Neural cell (in vitro differentiated cells): ENCODE results near the gene REV3L. TPM values are rescaled to one million over a fixed set of nuclear protein-coding genes. Genes with fewer than 3 reads are reported as not detected.

Experiments
- H2AFZ ChIP-seq: fragments of 200-600, 300-800 bp; sonication (generic), shearing (Covaris generic); 2 replicates; pipeline ENCODE4 v1.6.0; 2014; ENCODE audit warnings: low read depth, mild to moderate bottlenecking, antibody characterized with exemption, low read length, moderate library complexity
- H3F3A ChIP-seq: fragments of 200-600 bp; shearing (Covaris generic); 2 replicates; pipeline ENCODE4 v1.6.1; 2016; ENCODE audit warnings: mild to moderate bottlenecking, moderate library complexity, mixed read lengths, antibody characterized with exemption, low read length; ENCODE audit not compliant: insufficient read depth, poor library complexity, severe bottlenecking
- H3K27ac ChIP-seq: fragments of 200-600, 300-800 bp; sonication (generic), shearing (Covaris generic); 2 replicates; pipeline ENCODE4 v1.5.1; 2014; ENCODE audit warnings: mild to moderate bottlenecking, low read length, moderate library complexity
- H3K27me3 ChIP-seq: fragments of 300-800, 200-600 bp; sonication (generic), shearing (Covaris generic); 2 replicates; pipeline ENCODE4 v1.6.0; 2014; ENCODE audit warnings: mild to moderate bottlenecking, low read depth, low read length, moderate library complexity; ENCODE audit not compliant: insufficient read depth
- H3K36me3 ChIP-seq: fragments of 300-800, 200-600 bp; sonication (generic), shearing (Covaris generic); 2 replicates; pipeline ENCODE4 v1.5.1; 2014; ENCODE audit warnings: mild to moderate bottlenecking, antibody characterized with exemption, low read length, moderate library complexity; ENCODE audit not compliant: insufficient read depth
- H3K4me2 ChIP-seq: fragments of 300-800, 200-600 bp; sonication (generic), shearing (Covaris generic); 2 replicates; pipeline ENCODE4 v1.6.0; 2014; ENCODE audit warnings: mild to moderate bottlenecking, low read length
- H3K4me3 ChIP-seq: fragments of 300-800, 200-600 bp; sonication (generic), shearing (Covaris generic); 2 replicates; pipeline ENCODE4 v1.5.1; 2014; ENCODE audit warnings: mild to moderate bottlenecking, low read length, moderate library complexity
- H3K79me2 ChIP-seq: fragments of 200-600 bp; shearing (Covaris generic); replicated peaks from 2 replicates; pipeline ENCODE4 v1.6.0; 2014; ENCODE audit warnings: mild to moderate bottlenecking, low read length, moderate library complexity; ENCODE audit not compliant: insufficient read depth
- H3K9ac ChIP-seq: fragments of 300-800, 200-600 bp; sonication (generic), shearing (Covaris generic); 2 replicates; pipeline ENCODE4 v1.6.1; 2016; ENCODE audit warnings: mild to moderate bottlenecking, low read length, mixed read lengths
- H3K9me2 ChIP-seq: fragments of 200-600 bp; shearing (Covaris generic); 2 replicates; pipeline ENCODE4 v1.6.1; 2016; ENCODE audit warnings: mild to moderate bottlenecking, low read length, mixed read lengths; ENCODE audit not compliant: insufficient read depth
- H3K9me3 ChIP-seq: fragments of 200-600, 300-800 bp; sonication (generic), shearing (Covaris generic); 2 replicates; pipeline ENCODE4 v1.6.1; 2016; ENCODE audit warnings: mild to moderate bottlenecking, mixed run types, low read length, moderate library complexity, mixed read lengths
- H4K20me1 ChIP-seq: fragments of 200-600 bp; shearing (Covaris generic); 2 replicates; pipeline ENCODE4 v1.6.1; 2016; ENCODE audit warnings: mild to moderate bottlenecking, mixed run types; ENCODE audit not compliant: insufficient read depth
- EP300 ChIP-seq: fragments of 450-650 bp; conservative IDR thresholded peaks from 2 replicates; pipeline ENCODE4 v1.6.1; 2014; ENCODE audit warnings: antibody characterized with exemption, mild to moderate bottlenecking, moderate library complexity; ENCODE audit not compliant: poor library complexity, severe bottlenecking
- EZH2 ChIP-seq: fragments of 200-600, 300-800 bp; shearing (Covaris generic), sonication (generic); IDR thresholded peaks from 2 replicates; pipeline ENCODE4 v1.6.1; 2014; ENCODE audit warnings: antibody characterized with exemption, low read length, borderline replicate concordance, mild to moderate bottlenecking; ENCODE audit not compliant: insufficient read depth, poor library complexity, severe bottlenecking
- MXI1 ChIP-seq: fragments of 450-650 bp; conservative IDR thresholded peaks from 2 replicates; pipeline ENCODE4 v1.6.1; 2014; ENCODE audit warnings: antibody characterized with exemption, mild to moderate bottlenecking; ENCODE audit not compliant: poor library complexity, severe bottlenecking
- POLR2AphosphoS5 ChIP-seq: IDR thresholded peaks from 2 replicates; pipeline ENCODE4 v1.6.1; 2012
- RAD21 ChIP-seq: fragments of 450-650 bp; conservative IDR thresholded peaks from 2 replicates; pipeline ENCODE4 v1.6.1; 2014; ENCODE audit warnings: antibody characterized with exemption, mild to moderate bottlenecking, moderate library complexity
- SMC3 ChIP-seq: fragments of 450-650 bp; conservative IDR thresholded peaks from 2 replicates; pipeline ENCODE4 v1.6.1; 2014; ENCODE audit warnings: antibody characterized with exemption, mild to moderate bottlenecking, moderate library complexity; ENCODE audit not compliant: poor library complexity
- TAF1 ChIP-seq: IDR thresholded peaks from 2 replicates; pipeline ENCODE4 v1.6.1; 2012; ENCODE audit warnings: low read depth
- polyA plus RNA-seq: library from polyadenylated mRNA; depleted of rRNA; stranded (reverse); fragments of >200 nt; gene quantifications from 2 replicates; pipeline ENCODE4 v1.2.3, GENCODE V29; 2014
- TF ChIP-seq, protein P1 (sequence below): IDR thresholded peaks from 2 replicates; pipeline ENCODE4 v1.6.1; 2012; ENCODE audit warnings: borderline replicate concordance
- TF ChIP-seq, protein P2 (sequence below): fragments of 450-650 bp; IDR thresholded peaks from 2 replicates; pipeline ENCODE4 v1.5.1; 2014; ENCODE audit warnings: antibody characterized with exemption, mild to moderate bottlenecking, moderate library complexity; ENCODE audit not compliant: poor library complexity, severe bottlenecking

The REV3L gene
- polyA plus RNA-seq, 1 donor from 2014 or later: 60.2 TPM

DNA sequence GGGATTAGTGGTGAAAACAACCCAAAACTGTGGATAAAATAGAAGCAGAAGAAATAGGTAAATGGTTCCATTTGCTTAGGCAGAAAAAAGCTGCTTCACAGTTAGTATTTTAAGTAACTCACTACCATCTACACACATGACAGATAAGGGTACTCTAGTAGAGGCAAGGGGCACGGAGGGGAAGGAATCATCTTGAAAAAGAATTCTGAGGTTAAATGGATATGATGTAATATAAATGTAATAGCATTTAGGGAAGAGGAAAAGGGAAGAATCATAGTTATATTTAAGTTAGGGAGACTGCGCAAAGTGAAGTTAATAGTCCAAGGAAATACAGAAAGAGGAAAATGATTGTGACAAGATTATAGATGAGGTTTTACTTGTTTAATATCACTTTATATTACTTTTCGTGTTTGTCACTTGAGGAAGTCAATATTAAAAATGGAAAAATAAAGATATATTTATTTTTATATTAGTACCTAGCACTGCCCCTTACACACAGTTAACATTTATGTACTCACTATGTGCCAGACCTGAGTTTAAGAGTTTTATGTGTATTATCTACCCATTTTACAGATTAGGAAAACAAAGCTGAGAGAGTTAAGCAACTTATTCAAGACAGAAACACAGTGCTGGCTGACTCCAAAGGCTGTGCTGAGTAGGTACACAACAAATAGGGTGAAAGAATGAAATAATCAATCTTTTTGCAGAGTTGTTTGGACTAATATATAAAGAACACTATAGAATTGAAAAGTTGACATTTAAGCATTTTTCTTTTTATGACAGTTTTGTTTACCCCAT lies 128.1 kb downstream of the REV3L start:
- Histone ChIP-seq H3K9ac (no peak overlapping the region), H3K4me2 (no peak overlapping the region), H3K79me2 (no peaks in the 10 kb centered on the region), H3K27me3 (no peaks in the 10 kb centered on the region), H4K20me1 (no peaks in the 10 kb centered on the region), H3K4me3 (no peak overlapping the region), H3K27ac (no peak overlapping the region), H3K9me2 (no peaks in the 10 kb centered on the region), H2AFZ (no peak overlapping the region), H3K9me3 (no peaks in the 10 kb centered on the region), H3K36me3 (peaks cover 15% of the 10 kb centered on the region), H3F3A (no peaks in the 10 kb centered on the region)
- TF ChIP-seq MXI1 (no peak), EZH2 (no peak), EP300 (no peak), TAF1 (no peak), POLR2AphosphoS5 (no peak), SMC3 (no peak)

DNA sequence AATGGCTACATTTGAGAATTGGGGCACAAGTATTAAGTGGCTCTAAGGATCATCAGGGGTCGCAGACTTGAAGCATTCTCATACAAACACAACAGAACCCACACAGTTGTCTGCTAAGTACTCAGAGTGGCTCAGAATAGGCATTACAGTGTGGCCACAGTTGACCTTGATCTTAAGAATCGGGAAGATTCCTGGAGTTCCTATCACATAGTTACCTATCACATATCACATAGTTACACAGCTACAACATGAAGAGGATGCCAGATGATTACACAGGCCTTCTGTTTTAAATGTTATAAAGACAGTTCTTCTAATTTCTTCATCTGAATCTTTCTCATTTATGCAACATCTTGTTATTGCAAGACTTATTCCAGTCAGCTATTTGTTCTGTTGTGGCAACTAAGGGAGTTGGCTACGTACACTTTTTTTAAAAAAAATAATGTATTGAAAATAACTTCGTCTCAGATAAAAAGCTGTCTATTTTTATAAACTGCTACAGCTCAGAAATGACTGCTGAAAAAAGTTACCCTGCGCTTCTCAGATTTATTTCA lies 129.0 kb downstream of the REV3L start:
- Histone ChIP-seq H3K9ac (no peak overlapping the region), H4K20me1 (no peaks in the 10 kb centered on the region), H3K27me3 (no peaks in the 10 kb centered on the region), H3K79me2 (no peaks in the 10 kb centered on the region), H3K4me2 (no peak overlapping the region), H3K27ac (no peak overlapping the region), H3K9me2 (no peaks in the 10 kb centered on the region), H2AFZ (no peak overlapping the region), H3K9me3 (no peaks in the 10 kb centered on the region), H3F3A (no peaks in the 10 kb centered on the region), H3K4me3 (no peak overlapping the region), H3K36me3 (peaks cover 15% of the 10 kb centered on the region)
- no peak for TF ChIP-seq POLR2AphosphoS5
- no peak for TF ChIP-seq RAD21
- TF ChIP-seq SMC3: no peak
- TF ChIP-seq TAF1: no peak
- no peak for TF ChIP-seq EP300
- TF ChIP-seq, protein P1, sequence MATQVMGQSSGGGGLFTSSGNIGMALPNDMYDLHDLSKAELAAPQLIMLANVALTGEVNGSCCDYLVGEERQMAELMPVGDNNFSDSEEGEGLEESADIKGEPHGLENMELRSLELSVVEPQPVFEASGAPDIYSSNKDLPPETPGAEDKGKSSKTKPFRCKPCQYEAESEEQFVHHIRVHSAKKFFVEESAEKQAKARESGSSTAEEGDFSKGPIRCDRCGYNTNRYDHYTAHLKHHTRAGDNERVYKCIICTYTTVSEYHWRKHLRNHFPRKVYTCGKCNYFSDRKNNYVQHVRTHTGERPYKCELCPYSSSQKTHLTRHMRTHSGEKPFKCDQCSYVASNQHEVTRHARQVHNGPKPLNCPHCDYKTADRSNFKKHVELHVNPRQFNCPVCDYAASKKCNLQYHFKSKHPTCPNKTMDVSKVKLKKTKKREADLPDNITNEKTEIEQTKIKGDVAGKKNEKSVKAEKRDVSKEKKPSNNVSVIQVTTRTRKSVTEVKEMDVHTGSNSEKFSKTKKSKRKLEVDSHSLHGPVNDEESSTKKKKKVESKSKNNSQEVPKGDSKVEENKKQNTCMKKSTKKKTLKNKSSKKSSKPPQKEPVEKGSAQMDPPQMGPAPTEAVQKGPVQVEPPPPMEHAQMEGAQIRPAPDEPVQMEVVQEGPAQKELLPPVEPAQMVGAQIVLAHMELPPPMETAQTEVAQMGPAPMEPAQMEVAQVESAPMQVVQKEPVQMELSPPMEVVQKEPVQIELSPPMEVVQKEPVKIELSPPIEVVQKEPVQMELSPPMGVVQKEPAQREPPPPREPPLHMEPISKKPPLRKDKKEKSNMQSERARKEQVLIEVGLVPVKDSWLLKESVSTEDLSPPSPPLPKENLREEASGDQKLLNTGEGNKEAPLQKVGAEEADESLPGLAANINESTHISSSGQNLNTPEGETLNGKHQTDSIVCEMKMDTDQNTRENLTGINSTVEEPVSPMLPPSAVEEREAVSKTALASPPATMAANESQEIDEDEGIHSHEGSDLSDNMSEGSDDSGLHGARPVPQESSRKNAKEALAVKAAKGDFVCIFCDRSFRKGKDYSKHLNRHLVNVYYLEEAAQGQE: no peak
- no peak for TF ChIP-seq EZH2

DNA sequence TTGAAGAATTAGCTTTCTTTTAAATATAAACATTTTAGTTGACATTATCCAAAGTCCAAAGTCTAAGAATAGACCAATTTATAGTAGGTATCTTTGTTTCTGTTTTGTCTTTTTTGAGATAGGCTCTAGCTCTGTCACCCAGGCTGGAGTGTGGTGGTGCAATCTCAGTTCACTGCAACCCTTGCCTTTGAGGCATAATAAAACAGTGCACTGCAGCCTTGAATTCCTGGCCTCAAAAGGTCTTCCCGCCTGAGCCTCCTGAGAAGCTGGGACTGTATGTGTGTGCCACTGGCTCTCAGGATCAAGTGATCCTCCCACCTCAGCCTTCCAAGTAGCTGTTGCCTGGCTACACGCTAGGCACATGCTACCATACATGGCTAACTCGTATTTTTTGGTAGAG lies 135.4 kb downstream of the REV3L start:
- H3K36me3 ChIP-seq: no peaks in the 10 kb centered on the region
- no peaks in the 10 kb centered on the region for H3K9me2 ChIP-seq
- TF ChIP-seq, protein P2, sequence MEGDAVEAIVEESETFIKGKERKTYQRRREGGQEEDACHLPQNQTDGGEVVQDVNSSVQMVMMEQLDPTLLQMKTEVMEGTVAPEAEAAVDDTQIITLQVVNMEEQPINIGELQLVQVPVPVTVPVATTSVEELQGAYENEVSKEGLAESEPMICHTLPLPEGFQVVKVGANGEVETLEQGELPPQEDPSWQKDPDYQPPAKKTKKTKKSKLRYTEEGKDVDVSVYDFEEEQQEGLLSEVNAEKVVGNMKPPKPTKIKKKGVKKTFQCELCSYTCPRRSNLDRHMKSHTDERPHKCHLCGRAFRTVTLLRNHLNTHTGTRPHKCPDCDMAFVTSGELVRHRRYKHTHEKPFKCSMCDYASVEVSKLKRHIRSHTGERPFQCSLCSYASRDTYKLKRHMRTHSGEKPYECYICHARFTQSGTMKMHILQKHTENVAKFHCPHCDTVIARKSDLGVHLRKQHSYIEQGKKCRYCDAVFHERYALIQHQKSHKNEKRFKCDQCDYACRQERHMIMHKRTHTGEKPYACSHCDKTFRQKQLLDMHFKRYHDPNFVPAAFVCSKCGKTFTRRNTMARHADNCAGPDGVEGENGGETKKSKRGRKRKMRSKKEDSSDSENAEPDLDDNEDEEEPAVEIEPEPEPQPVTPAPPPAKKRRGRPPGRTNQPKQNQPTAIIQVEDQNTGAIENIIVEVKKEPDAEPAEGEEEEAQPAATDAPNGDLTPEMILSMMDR: no peak
- no peak for TF ChIP-seq EP300
- TF ChIP-seq TAF1: no peak
- no peaks in the 10 kb centered on the region for H3K27me3 ChIP-seq
- H3K79me2 ChIP-seq: no peaks in the 10 kb centered on the region
- no peak overlapping the region for H3K9ac ChIP-seq
- no peaks in the 10 kb centered on the region for H3K9me3 ChIP-seq
- H4K20me1 ChIP-seq: no peaks in the 10 kb centered on the region
- H3K4me3 ChIP-seq: no peak overlapping the region
- no peaks in the 10 kb centered on the region for H3F3A ChIP-seq
- no peak overlapping the region for H3K27ac ChIP-seq
- H3K4me2 ChIP-seq: no peak overlapping the region
- no peak overlapping the region for H2AFZ ChIP-seq
